ENCODE data around the gene MAB21L2.
A peak's percentile ranks its signal among the peaks of the same experiment; 100 is the strongest.

MAB21L2 gene

GRCh38 chr4:150579551-150580234 is 2.3 kb upstream of the MAB21L2 start:
- Histone ChIP-seq H2AFZ (ENCODE audit: low read length) (peak overlapping the region; percentile 93), H3K18ac (ENCODE audit: low read length) (peak overlapping the region; percentile 99), H3K9ac (ENCODE audit: low read depth, low read length, poor library complexity) (peak overlapping the region; percentile 89), H3K4me1 (ENCODE audit: control insufficient read depth in 2 of 2, insufficient read depth in 1 of 2, low read depth in 1 of 2, low read length in 2 of 2) (peaks cover 6 to 22% of the 10 kb centered on the region in 2 donors), H3K4me2 (ENCODE audit: insufficient read depth, low read length, poor library complexity, severe bottlenecking) (peak overlapping the region; percentile 69), H3K79me1 (ENCODE audit: low read depth, low read length) (peaks cover 2% of the 10 kb centered on the region), H2BK120ac (ENCODE audit: low read depth, low read length) (peak overlapping the region; percentile 75), H4K8ac (ENCODE audit: low read depth, low read length) (no peak overlapping the region), H3K27me3 (ENCODE audit: control insufficient read depth in 3 of 3, insufficient read depth in 3 of 3, low read depth in 1 of 3, low read length in 3 of 3) (peaks cover 0 to 32% (median 18%) of the 10 kb centered on the region in 3 experiments), H3K36me3 (replicated peaks in 1 of 2; ENCODE audit: control insufficient read depth in 2 of 2, insufficient read depth in 2 of 2, low read length in 2 of 2) (no peaks in the 10 kb centered on the region), H2BK12ac (ENCODE audit: low read length) (peak overlapping the region; percentile 97), H3K4ac (ENCODE audit: low read length) (no peak overlapping the region), H2BK5ac (ENCODE audit: low read length) (peak overlapping the region; percentile 91), H2BK15ac (ENCODE audit: low read length) (peak overlapping the region; percentile 60), H4K91ac (ENCODE audit: low read depth, low read length, poor library complexity) (no peak overlapping the region), H3K23ac (ENCODE audit: low read depth, low read length, poor library complexity) (peak overlapping the region; percentile 86), H2AK5ac (ENCODE audit: low read depth, low read length) (no peak overlapping the region), H3K9me3 (replicated peaks in 1 of 2; ENCODE audit: control insufficient read depth in 2 of 2, insufficient read depth in 1 of 2, low read depth in 1 of 2, low read length in 2 of 2) (no peaks in the 10 kb centered on the region), H3K14ac (ENCODE audit: low read length) (peak overlapping the region; percentile 47), H3K4me3 (ENCODE audit: low read length in 2 of 2) (peak overlapping the region; percentile 56 to 75), H3K27ac (replicated peaks; ENCODE audit: low read length) (peak overlapping the region; percentile 80)
- DNase-seq (ENCODE audit: low spot score), result peak; percentile 62
- WGBS, 2 donors (ENCODE audit: extremely low coverage in 2 of 2, insufficient read length in 2 of 2, insufficient replicate concordance in 1 of 2), result no CpG with 5 or more reads among the region's 66 CpGs

DNA sequence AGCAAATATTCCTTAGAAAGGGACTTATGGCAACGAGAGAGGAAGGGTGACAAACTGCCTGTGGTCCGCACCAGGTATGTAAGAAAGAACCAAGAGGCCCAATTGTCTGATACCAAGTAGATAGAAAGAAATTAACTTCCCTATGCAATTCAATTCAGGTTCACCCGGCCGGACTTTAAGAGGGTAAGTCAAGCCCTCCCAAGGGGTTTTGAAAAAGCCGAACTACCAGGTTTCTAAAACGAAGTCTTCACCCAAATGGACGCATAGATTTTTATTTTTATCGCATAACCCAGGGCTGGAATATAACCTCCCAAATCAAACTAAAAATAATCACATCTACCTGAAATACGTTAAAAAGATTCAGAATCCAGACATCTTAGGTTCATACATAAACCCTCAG is 1.6 kb upstream of the MAB21L2 start:
- Histone ChIP-seq H2BK120ac (ENCODE audit: low read depth, low read length) (no peak overlapping the region), H3K23ac (ENCODE audit: low read depth, low read length, poor library complexity) (no peak overlapping the region), H3K4ac (ENCODE audit: low read length) (no peak overlapping the region), H4K91ac (ENCODE audit: low read depth, low read length, poor library complexity) (no peak overlapping the region), H3K4me3 (ENCODE audit: low read length in 2 of 2) (peak overlapping the region; percentile 25 to 56), H2BK15ac (ENCODE audit: low read length) (no peak overlapping the region), H3K27me3 (ENCODE audit: control insufficient read depth in 3 of 3, insufficient read depth in 3 of 3, low read depth in 1 of 3, low read length in 3 of 3) (peaks cover 0 to 33% (median 18%) of the 10 kb centered on the region in 3 experiments), H3K18ac (ENCODE audit: low read length) (no peak overlapping the region), H3K4me2 (ENCODE audit: insufficient read depth, low read length, poor library complexity, severe bottlenecking) (peak overlapping the region; percentile 69), H2BK12ac (ENCODE audit: low read length) (no peak overlapping the region), H2AFZ (ENCODE audit: low read length) (peak overlapping the region; percentile 93), H2BK5ac (ENCODE audit: low read length) (no peak overlapping the region), H3K9ac (ENCODE audit: low read depth, low read length, poor library complexity) (no peak overlapping the region), H4K8ac (ENCODE audit: low read depth, low read length) (no peak overlapping the region), H3K9me3 (replicated peaks in 1 of 2; ENCODE audit: control insufficient read depth in 2 of 2, insufficient read depth in 1 of 2, low read depth in 1 of 2, low read length in 2 of 2) (no peaks in the 10 kb centered on the region), H3K36me3 (replicated peaks in 1 of 2; ENCODE audit: control insufficient read depth in 2 of 2, insufficient read depth in 2 of 2, low read length in 2 of 2) (no peaks in the 10 kb centered on the region), H2AK5ac (ENCODE audit: low read depth, low read length) (no peak overlapping the region), H3K14ac (ENCODE audit: low read length) (no peak overlapping the region), H3K79me1 (ENCODE audit: low read depth, low read length) (peaks cover 2% of the 10 kb centered on the region), H3K4me1 (ENCODE audit: control insufficient read depth in 2 of 2, insufficient read depth in 1 of 2, low read depth in 1 of 2, low read length in 2 of 2) (peaks cover 6 to 22% of the 10 kb centered on the region in 2 donors), H3K27ac (replicated peaks; ENCODE audit: low read length) (no peak overlapping the region)
- no CpG with 5 or more reads among the region's 9 CpGs for WGBS, 2 donors (ENCODE audit: extremely low coverage in 2 of 2, insufficient read length in 2 of 2, insufficient replicate concordance in 1 of 2)
- DNase-seq (ENCODE audit: low spot score), result no peak

DNA sequence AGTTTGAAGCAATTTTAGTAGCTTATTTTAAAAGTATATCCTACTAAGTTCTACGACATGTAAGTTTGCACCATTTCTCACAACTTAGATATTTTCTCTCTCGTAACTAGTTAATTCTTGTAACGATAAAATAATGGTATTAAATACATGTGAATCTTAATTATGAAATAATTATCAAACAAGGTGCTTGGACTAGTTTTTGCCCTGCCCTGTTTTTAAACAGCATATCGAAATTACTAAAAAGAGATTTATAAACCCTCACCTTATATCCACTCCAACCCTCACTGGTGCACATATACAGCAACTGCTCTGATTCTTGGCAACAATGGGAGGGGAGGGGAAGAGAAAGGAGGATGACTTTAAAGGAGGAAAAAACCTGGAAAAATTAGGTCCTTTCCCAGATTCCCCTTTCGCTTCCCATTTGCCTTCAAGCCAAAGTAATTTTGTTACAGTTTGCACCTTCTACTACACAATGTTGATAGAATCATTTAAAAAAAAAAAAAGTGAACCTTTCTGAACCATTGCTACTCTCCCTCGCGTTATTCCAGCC is 820 bp upstream of the MAB21L2 start:
- peaks cover 6 to 22% of the 10 kb centered on the region in 2 donors for H3K4me1 ChIP-seq (ENCODE audit: control insufficient read depth in 2 of 2, insufficient read depth in 1 of 2, low read depth in 1 of 2, low read length in 2 of 2)
- H3K27me3 ChIP-seq (ENCODE audit: control insufficient read depth in 3 of 3, insufficient read depth in 3 of 3, low read depth in 1 of 3, low read length in 3 of 3), result peaks cover 0 to 33% (median 18%) of the 10 kb centered on the region in 3 experiments
- H4K91ac ChIP-seq (ENCODE audit: low read depth, low read length, poor library complexity), result no peak overlapping the region
- H3K27ac ChIP-seq (replicated peaks; ENCODE audit: low read length), result no peak overlapping the region
- H3K4ac ChIP-seq (ENCODE audit: low read length), result no peak overlapping the region
- H2AK5ac ChIP-seq (ENCODE audit: low read depth, low read length), result no peak overlapping the region
- peak overlapping the region; percentile 76 for H2AFZ ChIP-seq (ENCODE audit: low read length)
- no peaks in the 10 kb centered on the region for H3K36me3 ChIP-seq (replicated peaks in 1 of 2; ENCODE audit: control insufficient read depth in 2 of 2, insufficient read depth in 2 of 2, low read length in 2 of 2)
- H3K4me3 ChIP-seq (ENCODE audit: low read length in 2 of 2), result peak overlapping the region in 1 of 2 donors; percentile 37
- no peak overlapping the region for H3K18ac ChIP-seq (ENCODE audit: low read length)
- no peak overlapping the region for H3K14ac ChIP-seq (ENCODE audit: low read length)
- H3K9me3 ChIP-seq (replicated peaks in 1 of 2; ENCODE audit: control insufficient read depth in 2 of 2, insufficient read depth in 1 of 2, low read depth in 1 of 2, low read length in 2 of 2), result no peaks in the 10 kb centered on the region
- no peak overlapping the region for H3K9ac ChIP-seq (ENCODE audit: low read depth, low read length, poor library complexity)
- H3K4me2 ChIP-seq (ENCODE audit: insufficient read depth, low read length, poor library complexity, severe bottlenecking), result peak overlapping the region; percentile 87
- H2BK15ac ChIP-seq (ENCODE audit: low read length), result no peak overlapping the region
- H2BK12ac ChIP-seq (ENCODE audit: low read length), result no peak overlapping the region
- no peak overlapping the region for H4K8ac ChIP-seq (ENCODE audit: low read depth, low read length)
- H2BK120ac ChIP-seq (ENCODE audit: low read depth, low read length), result no peak overlapping the region
- no peak overlapping the region for H2BK5ac ChIP-seq (ENCODE audit: low read length)
- H3K23ac ChIP-seq (ENCODE audit: low read depth, low read length, poor library complexity), result no peak overlapping the region
- DNase-seq (ENCODE audit: low spot score), result no peak
- no CpG with 5 or more reads among the region's 7 CpGs for WGBS, 2 donors (ENCODE audit: extremely low coverage in 2 of 2, insufficient read length in 2 of 2, insufficient replicate concordance in 1 of 2)
- peaks cover 2% of the 10 kb centered on the region for H3K79me1 ChIP-seq (ENCODE audit: low read depth, low read length)

GRCh38 chr4:150581641-150582051 is 305 bp upstream of the MAB21L2 start:
- H2BK120ac ChIP-seq (ENCODE audit: low read depth, low read length), result no peak overlapping the region
- peaks cover 0 to 33% (median 18%) of the 10 kb centered on the region in 3 experiments for H3K27me3 ChIP-seq (ENCODE audit: control insufficient read depth in 3 of 3, insufficient read depth in 3 of 3, low read depth in 1 of 3, low read length in 3 of 3)
- H4K91ac ChIP-seq (ENCODE audit: low read depth, low read length, poor library complexity), result no peak overlapping the region
- H2BK5ac ChIP-seq (ENCODE audit: low read length), result no peak overlapping the region
- peaks cover 2% of the 10 kb centered on the region for H3K79me1 ChIP-seq (ENCODE audit: low read depth, low read length)
- no peak overlapping the region for H3K23ac ChIP-seq (ENCODE audit: low read depth, low read length, poor library complexity)
- H3K18ac ChIP-seq (ENCODE audit: low read length), result no peak overlapping the region
- no peak overlapping the region for H2BK15ac ChIP-seq (ENCODE audit: low read length)
- H4K8ac ChIP-seq (ENCODE audit: low read depth, low read length), result no peak overlapping the region
- no peak overlapping the region for H3K9ac ChIP-seq (ENCODE audit: low read depth, low read length, poor library complexity)
- no CpG with 5 or more reads among the region's 13 CpGs for WGBS, 2 donors (ENCODE audit: extremely low coverage in 2 of 2, insufficient read length in 2 of 2, insufficient replicate concordance in 1 of 2)
- DNase-seq (ENCODE audit: low spot score), result peak; percentile 65
- no peak overlapping the region for H2BK12ac ChIP-seq (ENCODE audit: low read length)
- H3K4me1 ChIP-seq (ENCODE audit: control insufficient read depth in 2 of 2, insufficient read depth in 1 of 2, low read depth in 1 of 2, low read length in 2 of 2), result peaks cover 6 to 22% of the 10 kb centered on the region in 2 donors
- no peak overlapping the region for H3K14ac ChIP-seq (ENCODE audit: low read length)
- no peak overlapping the region for H3K4ac ChIP-seq (ENCODE audit: low read length)
- no peak overlapping the region for H3K27ac ChIP-seq (replicated peaks; ENCODE audit: low read length)
- H2AK5ac ChIP-seq (ENCODE audit: low read depth, low read length), result no peak overlapping the region
- peak overlapping the region in 1 of 2 donors; percentile 37 for H3K4me3 ChIP-seq (ENCODE audit: low read length in 2 of 2)
- H2AFZ ChIP-seq (ENCODE audit: low read length), result peak overlapping the region; percentile 76
- no peaks in the 10 kb centered on the region for H3K9me3 ChIP-seq (replicated peaks in 1 of 2; ENCODE audit: control insufficient read depth in 2 of 2, insufficient read depth in 1 of 2, low read depth in 1 of 2, low read length in 2 of 2)
- no peaks in the 10 kb centered on the region for H3K36me3 ChIP-seq (replicated peaks in 1 of 2; ENCODE audit: control insufficient read depth in 2 of 2, insufficient read depth in 2 of 2, low read length in 2 of 2)
- H3K4me2 ChIP-seq (ENCODE audit: insufficient read depth, low read length, poor library complexity, severe bottlenecking), result peak overlapping the region; percentile 87
